Vagina (tissue), 2 donors: ENCODE results near the gene KCNN1.

Experiments used
- POLR2AphosphoS5 ChIP-seq, 2 donors: sonication (generic); formaldehyde crosslinking; IDR thresholded peaks; one replicate each; pipeline ENCODE4 v1.9.0; 2017; ENCODE audit warnings: antibody characterized with exemption in 2 of 2, mild to moderate bottlenecking in 2 of 2, low read depth in 1 of 2; ENCODE audit not compliant: insufficient read depth in 1 of 2
- TF ChIP-seq, protein P1 (sequence below), 3 experiments: fragments of 450-650 bp in 2 of 3; fragments of 200-600 bp in 1 of 3; sonication (generic) in 1 of 3; IDR thresholded peaks; one replicate each; pipeline ENCODE4 v1.5.1; 2017 to 2019; ENCODE audit warnings: antibody characterized with exemption in 3 of 3, mild to moderate bottlenecking in 2 of 3, moderate library complexity in 2 of 3

DNA sequence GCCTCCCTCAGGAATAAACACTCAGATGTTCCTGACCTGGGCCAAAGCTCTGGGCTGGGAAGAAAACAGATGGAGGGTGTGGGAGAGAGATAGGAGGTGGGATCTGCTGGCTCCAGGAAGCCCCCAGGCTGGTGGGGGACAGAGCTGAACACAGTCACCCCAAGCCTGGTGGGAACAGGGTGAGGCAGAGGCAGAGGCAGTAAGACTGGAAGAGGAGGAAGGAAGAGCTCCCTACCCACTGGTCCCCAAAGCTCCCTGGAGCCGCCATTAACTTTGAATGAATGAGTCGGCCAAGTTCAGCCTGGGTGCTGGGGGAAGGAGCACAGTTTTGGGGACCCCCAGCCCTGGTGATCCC lies 801 bp upstream of the KCNN1 start:
- TF ChIP-seq, protein P1, sequence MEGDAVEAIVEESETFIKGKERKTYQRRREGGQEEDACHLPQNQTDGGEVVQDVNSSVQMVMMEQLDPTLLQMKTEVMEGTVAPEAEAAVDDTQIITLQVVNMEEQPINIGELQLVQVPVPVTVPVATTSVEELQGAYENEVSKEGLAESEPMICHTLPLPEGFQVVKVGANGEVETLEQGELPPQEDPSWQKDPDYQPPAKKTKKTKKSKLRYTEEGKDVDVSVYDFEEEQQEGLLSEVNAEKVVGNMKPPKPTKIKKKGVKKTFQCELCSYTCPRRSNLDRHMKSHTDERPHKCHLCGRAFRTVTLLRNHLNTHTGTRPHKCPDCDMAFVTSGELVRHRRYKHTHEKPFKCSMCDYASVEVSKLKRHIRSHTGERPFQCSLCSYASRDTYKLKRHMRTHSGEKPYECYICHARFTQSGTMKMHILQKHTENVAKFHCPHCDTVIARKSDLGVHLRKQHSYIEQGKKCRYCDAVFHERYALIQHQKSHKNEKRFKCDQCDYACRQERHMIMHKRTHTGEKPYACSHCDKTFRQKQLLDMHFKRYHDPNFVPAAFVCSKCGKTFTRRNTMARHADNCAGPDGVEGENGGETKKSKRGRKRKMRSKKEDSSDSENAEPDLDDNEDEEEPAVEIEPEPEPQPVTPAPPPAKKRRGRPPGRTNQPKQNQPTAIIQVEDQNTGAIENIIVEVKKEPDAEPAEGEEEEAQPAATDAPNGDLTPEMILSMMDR (IDR thresholded peaks at IDR 0.05): no peak
- TF ChIP-seq POLR2AphosphoS5 (IDR thresholded peaks at IDR 0.05; ENCODE audit: insufficient read depth in 1 of 2, low read depth in 1 of 2): no peak
